Fibroblast of skin of left quadriceps (primary cell): Measurements from ENCODE around the gene IL13.
"Not testable (repeated sequence)": the region's sequence is repeated elsewhere in the genome, so short reads cannot be mapped to it uniquely, and the experiment has no call there.

Source experiments
- DNase-seq, 2 experiments: peaks; one replicate each; pipeline ENCODE4 v3.0.0-alpha.2; 2013; ENCODE audit warnings: low read depth in 2 of 2

The IL13 gene

GRCh38 chr5:132657676-132658380, at the start of gene IL13:
Gene IL13 (plus strand): TSS chr5:132658173. CDS start chr5:132658187, 14 bp downstream.
- DNase-seq = no peak

- no peak for DNase-seq
These were observed 46.0 kb upstream of the IL13 start for GRCh38 chr5:132611965-132612364.

DNA sequence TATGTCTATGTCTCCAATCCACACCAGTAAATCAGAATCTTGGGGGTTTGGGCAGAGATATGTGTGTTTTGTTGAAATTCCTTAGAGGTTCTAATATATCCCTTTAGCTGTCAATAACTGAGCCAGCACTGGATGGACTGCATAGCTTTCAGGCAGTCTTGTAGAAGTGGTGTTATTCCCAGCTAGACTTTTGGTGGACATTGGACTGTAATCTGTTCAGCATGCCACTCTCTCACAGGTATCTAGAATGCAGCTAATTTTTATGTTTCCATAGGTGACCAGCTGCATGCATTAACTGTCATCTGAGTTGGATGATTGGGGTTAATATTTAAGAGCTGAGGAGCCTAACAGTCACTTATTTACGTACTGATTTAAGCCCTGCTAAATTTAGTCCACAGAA, 45.1 kb upstream of the IL13 start:
- DNase-seq = no peak

DNA sequence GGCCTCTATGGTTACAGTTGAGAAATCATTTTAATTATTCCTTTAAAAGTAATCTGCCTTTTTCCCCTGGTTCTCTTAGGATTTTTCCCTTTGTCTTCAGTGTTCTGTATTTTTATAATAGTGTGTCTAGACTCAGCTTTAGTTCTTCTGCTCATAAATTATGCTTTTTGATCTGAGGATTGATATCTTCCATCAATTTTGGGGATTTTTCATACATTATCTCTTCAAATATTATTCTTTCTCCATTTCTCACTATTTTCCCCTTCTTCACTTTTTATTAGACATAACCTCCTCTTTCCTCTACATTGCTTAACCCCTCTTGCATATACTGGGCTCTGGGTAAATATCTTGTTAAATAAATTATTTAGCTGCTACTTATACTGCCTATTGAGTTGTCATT, 36.3 kb upstream of the IL13 start:
- no peak for DNase-seq

- DNase-seq = no peak
These were observed 35.4 kb upstream of the IL13 start for GRCh38 chr5:132622608-132623007.

GRCh38 chr5:132627470-132627869, 30.5 kb upstream of the IL13 start:
- DNase-seq = no peak

GRCh38 chr5:132628814-132629213, 29.2 kb upstream of the IL13 start:
- DNase-seq = no peak

DNA sequence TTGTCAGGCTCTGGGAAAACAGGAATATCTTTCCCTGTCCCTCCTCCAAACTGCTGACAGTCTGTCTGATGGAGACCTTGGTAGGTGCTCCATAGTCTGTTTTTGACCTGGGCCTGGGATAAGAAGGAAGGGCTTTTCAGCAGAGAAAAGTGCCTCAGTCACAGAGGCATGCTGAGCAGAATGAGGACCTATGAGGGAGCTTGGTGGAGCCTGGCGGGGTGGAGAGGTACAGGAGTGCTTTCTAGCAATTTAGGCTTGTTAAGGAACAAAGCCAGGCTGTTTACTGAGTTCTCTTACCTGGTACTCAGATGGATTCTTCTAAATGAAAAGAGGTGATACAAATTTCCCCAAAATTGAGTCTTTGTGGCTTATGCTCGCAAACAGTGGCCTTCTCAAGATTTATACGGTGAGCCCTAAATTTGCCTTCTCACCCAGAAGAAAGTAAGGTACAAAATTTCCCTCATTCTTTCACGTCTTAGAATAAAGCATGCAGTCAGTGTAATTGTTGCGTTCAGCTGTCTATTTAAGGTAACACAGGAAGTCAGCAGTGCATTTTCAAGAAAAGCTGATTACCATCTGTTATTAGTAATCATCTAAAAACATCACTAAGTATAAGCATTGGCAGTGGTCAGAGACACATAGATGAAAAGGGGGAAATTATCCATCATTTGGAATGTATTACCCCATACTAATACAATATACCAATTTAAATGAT, 28.6 kb upstream of the IL13 start:
- DNase-seq = no peak

GRCh38 chr5:132633587-132633986, 24.4 kb upstream of the IL13 start:
- not testable (repeated sequence) for DNase-seq

DNA sequence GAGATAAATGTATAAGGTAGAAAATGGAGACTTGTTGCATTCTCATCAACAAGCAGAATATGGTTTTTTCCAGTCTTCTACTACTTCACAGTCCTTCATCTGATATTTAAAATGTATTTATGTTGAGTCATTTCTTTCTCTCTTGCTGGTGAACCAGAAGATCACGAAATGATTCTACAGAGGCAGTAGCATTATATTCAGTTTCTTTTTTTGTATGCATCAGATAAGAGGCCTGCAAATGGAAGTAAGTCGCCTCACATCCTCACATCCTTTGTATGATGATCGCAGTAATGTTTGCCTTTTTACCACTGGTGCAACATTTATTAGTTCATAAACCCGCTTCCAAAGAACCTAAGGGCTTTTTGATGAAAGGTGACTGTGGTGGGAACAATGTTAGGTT, 22.1 kb upstream of the IL13 start:
- DNase-seq = no peak

DNA sequence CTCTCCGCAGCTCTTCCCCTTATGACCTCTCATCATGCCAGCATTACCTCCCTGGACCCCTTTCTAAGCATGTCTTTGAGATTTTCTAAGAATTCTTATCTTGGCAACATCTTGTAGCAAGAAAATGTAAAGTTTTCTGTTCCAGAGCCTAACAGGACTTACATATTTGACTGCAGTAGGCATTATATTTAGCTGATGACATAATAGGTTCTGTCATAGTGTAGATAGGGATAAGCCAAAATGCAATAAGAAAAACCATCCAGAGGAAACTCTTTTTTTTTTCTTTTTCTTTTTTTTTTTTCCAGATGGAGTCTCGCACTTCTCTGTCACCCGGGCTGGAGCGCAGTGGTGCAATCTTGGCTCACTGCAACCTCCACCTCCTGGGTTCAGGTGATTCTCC, 20.7 kb upstream of the IL13 start:
- no peak for DNase-seq

GRCh38 chr5:132639706-132640130, 18.3 kb upstream of the IL13 start:
- DNase-seq = no peak

DNA sequence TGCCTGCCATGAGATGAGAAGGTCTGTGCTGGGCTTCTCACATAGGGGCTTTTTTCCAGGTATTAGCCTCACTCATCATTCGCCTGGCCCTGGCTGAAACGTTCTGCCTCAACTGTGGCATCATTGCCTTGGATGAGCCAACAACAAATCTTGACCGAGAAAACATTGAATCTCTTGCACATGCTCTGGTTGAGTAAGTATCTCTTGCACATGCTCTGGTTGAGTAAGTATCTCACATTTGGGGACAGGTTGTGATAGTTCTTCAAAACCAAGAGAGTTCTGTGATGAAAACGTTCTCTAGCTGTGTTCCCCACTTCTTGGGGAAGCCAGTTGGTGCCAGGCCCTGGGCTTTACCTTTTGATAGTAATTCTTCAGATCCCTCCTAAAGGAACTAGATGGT, 17.4 kb upstream of the IL13 start:
- no peak for DNase-seq

DNA sequence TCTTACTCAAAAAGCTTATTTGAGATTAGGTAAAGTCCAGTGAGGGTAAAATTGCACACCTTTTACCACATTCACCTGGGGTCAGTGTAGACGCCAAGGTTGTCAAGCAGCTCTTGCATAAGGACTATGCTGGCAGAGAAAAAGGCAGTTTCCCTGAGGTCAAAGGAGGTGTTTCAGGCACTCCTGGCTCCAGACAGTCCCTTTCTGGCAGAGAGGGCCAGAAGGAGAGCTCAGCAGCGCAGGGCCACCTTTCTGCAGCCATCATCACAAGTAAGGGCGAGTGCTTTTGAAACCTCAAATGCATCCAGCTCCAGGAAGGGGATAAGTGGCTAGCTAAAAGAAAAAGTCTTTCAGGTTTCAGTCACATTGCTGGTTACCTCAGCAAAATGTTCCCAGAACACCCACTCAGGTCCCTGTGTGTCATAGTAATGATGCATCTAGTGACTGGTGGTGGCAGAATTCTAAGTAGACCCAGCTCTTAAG, 16.7 kb upstream of the IL13 start:
- DNase-seq = no peak

DNA sequence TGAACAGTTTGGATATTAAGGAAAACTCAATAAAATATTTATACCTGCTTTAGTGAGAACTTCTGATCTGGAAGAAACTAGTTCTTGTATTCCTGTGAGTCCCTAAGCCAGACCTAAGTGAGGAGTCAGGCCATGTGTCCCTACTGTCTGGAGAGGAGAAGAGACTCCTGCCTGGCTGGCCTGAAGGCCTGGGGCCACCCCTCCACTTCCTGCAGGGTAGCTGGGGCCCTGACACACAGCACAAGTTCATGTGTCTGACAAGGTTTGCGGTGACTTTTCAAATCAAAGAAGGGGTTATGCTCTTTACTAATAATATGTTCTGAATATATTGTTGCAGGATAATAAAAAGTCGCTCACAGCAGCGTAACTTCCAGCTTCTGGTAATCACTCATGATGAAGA, 16.1 kb upstream of the IL13 start:
- no peak for DNase-seq

DNA sequence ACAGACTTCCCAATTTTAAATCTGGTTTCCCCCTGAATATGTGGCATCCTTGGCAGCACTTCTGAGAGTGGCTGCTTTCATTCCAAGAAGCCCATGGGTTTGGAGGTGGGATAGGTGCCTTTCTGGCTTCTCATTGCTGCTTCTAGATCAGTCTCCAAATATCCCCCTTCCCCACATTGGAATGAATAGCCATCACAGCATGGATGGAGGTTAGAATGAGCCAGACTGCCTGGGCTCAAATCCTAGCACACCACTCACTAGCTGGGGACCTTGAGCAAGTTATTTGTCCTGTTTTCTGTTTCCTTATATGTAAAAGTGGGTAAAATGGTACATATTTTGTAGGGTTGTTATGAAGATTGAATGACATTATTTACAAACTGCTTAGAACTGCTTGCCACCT, 13.8 kb upstream of the IL13 start:
- DNase-seq = no peak

DNA sequence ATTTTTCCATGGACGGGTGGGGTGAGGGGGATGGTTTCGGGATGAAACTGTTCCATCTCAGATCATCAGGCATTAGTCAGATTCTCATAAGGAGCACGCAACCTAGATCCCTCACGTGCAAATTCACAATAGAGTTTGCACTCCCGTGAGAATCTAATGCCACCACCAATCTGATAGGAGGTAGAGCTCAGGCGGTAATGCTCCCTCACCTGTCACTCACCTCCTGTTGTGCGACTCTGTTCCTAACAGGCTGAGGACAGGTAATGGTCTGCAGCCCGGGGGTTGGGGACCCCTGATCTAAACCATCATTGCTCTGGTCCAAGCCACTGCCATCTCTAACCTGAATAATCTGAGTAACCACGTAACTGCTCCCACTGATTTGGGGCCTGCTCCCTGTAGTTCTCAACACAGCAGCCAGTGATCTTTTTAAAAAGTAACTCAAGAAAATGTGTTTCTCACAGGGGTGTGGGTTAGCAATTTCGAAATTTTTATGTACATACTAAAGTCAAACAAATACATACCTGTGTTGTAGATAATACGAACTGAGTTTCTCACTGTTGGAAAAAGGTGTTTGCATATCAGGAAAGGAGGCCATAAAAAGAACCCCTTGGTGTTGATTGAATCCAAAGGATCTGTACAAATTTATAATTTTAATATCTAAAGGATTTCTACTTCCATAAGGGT, 11.2 kb upstream of the IL13 start:
- DNase-seq = no peak

DNA sequence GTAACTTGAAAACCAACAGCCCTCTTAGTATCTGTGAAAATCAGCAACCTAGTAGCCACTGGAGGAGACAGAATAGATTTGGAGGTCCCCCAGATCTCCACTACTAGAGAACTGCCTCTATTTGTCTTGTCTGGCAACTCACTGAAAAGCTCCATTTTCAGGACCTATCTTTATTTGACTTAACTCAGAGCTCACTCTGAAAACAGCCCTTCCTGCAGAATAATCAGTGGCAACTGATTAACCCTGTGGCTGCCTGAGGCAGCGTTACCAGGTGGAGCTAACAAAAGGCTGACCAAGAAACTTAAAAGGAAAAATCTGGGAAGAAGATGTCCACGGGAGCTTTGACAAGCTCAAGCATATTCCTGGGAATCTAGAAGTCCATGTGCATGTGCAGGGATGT, 10.5 kb upstream of the IL13 start:
- DNase-seq = no peak

GRCh38 chr5:132648355-132648754, 9.6 kb upstream of the IL13 start:
- no peak for DNase-seq

GRCh38 chr5:132651838-132652469, 6.0 kb upstream of the IL13 start:
- no peak for DNase-seq

GRCh38 chr5:132653716-132654115, 4.3 kb upstream of the IL13 start:
- no peak for DNase-seq
